Endothelial cell of umbilical vein (primary cell): Measurements from ENCODE around the gene ZC3H15. TPM values are rescaled to one million over a fixed set of nuclear protein-coding genes. Genes with fewer than 3 reads are reported as not detected.

Experiments
- BruUV-seq: library from RNA; stranded (reverse); fragments of 400-500 nt; replicated peaks from 2 replicates; lab custom pipeline; 2021; lab: Mats Ljungman, UMichigan
- CTCF ChIA-PET: fragments of 300-600, 350-600 bp; sonication (Branson Sonifier 250); formaldehyde crosslinking; loops from one replicate; lab custom pipeline; 2021; ENCODE audit warnings: antibody characterized with exemption, inconsistent platforms; lab: Charles Lee
- POLR2A ChIA-PET: fragments of 300-600, 350-600 bp; sonication (Branson Sonifier 250); formaldehyde crosslinking; loops from one replicate; lab custom pipeline; 2021; ENCODE audit warnings: antibody characterized with exemption, inconsistent platforms; lab: Charles Lee
- DNase-seq: peaks from one replicate; pipeline ENCODE4 v3.0.0-alpha.2; 2011; ENCODE audit warnings: low read depth, low spot score
- FAIRE-seq: peaks from 2 replicates; lab custom pipeline; 2011; peaks lifted over from hg19 to GRCh38; lab: Jason Lieb, UNC
- H2AFZ ChIP-seq: 2 replicates; pipeline ENCODE4 v1.6.0; 2012; ENCODE audit warnings: low read depth, low read length, control low read depth, inconsistent platforms
- H3K27ac ChIP-seq: 2 replicates; pipeline ENCODE4 v1.5.1; 2011; ENCODE audit warnings: low read depth, mild to moderate bottlenecking, control low read depth, low read length, moderate library complexity; ENCODE audit not compliant: insufficient read depth
- H3K27me3 ChIP-seq, 2 experiments: 2 replicates each; pipeline versions ENCODE4 v1.6.0 to v1.6.1; 2011; ENCODE audit warnings: low read length in 2 of 2, mixed read lengths in 1 of 2; ENCODE audit not compliant: control insufficient read depth in 2 of 2, insufficient read depth in 2 of 2
- H3K36me3 ChIP-seq, 2 experiments: 2 replicates in 1 of 2; 3 replicates in 1 of 2; pipeline ENCODE4 v1.5.1; 2011; ENCODE audit warnings: low read length in 2 of 2, mild to moderate bottlenecking in 1 of 2, moderate library complexity in 1 of 2; ENCODE audit not compliant: control insufficient read depth in 2 of 2, insufficient read depth in 2 of 2; ENCODE audit errors: extremely low read depth in 1 of 2
- H3K4me1 ChIP-seq: 3 replicates; pipeline ENCODE4 v1.5.1; 2011; ENCODE audit warnings: mild to moderate bottlenecking, low read length; ENCODE audit not compliant: control insufficient read depth, insufficient read depth; ENCODE audit errors: extremely low read depth
- H3K4me2 ChIP-seq: 2 replicates; pipeline ENCODE4 v1.6.1; 2011; ENCODE audit warnings: low read length, control low read depth, mixed read lengths; ENCODE audit not compliant: insufficient read depth
- H3K4me3 ChIP-seq, 3 experiments: fragments of 200-600 bp in 1 of 3; sonication (generic), shearing (Covaris generic) in 1 of 3; replicated peaks in 1 of 3; 2 replicates each; pipeline ENCODE4 v1.5.1; 2011 to 2016; ENCODE audit warnings: control low read depth in 3 of 3, low read length in 3 of 3, mild to moderate bottlenecking in 2 of 3, inconsistent platforms in 1 of 3, low read depth in 1 of 3, moderate library complexity in 1 of 3; ENCODE audit not compliant: insufficient read depth in 1 of 3
- H3K79me2 ChIP-seq: 2 replicates; pipeline ENCODE4 v1.6.0; 2012; ENCODE audit warnings: low read length, inconsistent platforms; ENCODE audit not compliant: control insufficient read depth, insufficient read depth
- H3K9ac ChIP-seq: replicated peaks from 2 replicates; pipeline ENCODE3; 2011; ENCODE audit warnings: low read length, control low read depth; ENCODE audit not compliant: insufficient read depth; ENCODE audit errors: extremely low read depth
- H3K9me1 ChIP-seq: replicated peaks from 3 replicates; pipeline ENCODE4 v1.6.0; 2011; ENCODE audit warnings: mild to moderate bottlenecking, low read length; ENCODE audit not compliant: control insufficient read depth, insufficient read depth; ENCODE audit errors: extremely low read depth
- H3K9me3 ChIP-seq: replicated peaks from 2 replicates; pipeline ENCODE4 v1.5.1; 2012; ENCODE audit warnings: low read length, inconsistent platforms; ENCODE audit not compliant: control insufficient read depth, insufficient read depth
- H4K20me1 ChIP-seq: replicated peaks from 2 replicates; pipeline ENCODE3; 2011; ENCODE audit warnings: mild to moderate bottlenecking, low read length; ENCODE audit not compliant: control insufficient read depth, insufficient read depth; ENCODE audit errors: extremely low read depth
- CTCF ChIP-seq, 2 donors: IDR thresholded peaks; 1 replicate in 1 of 2; 2 replicates in 1 of 2; pipeline ENCODE4 v1.5.1; 2011; ENCODE audit warnings: low read length in 2 of 2, mild to moderate bottlenecking in 2 of 2, moderate library complexity in 2 of 2, control low read depth in 1 of 2, inconsistent platforms in 1 of 2, low read depth in 1 of 2; ENCODE audit not compliant: insufficient read depth in 1 of 2; ENCODE audit errors: extremely low read depth in 1 of 2
- JUN ChIP-seq: IDR thresholded peaks from 2 replicates; pipeline ENCODE4 v1.6.1; 2011; ENCODE audit warnings: borderline replicate concordance, low read depth; ENCODE audit not compliant: insufficient read length, insufficient read depth
- POLR2A ChIP-seq: IDR thresholded peaks from 2 replicates; pipeline ENCODE4 v1.6.1; 2012; ENCODE audit warnings: low read depth, mild to moderate bottlenecking, control low read depth, low read length
- dilution Hi-C: fragments of 300-500 bp; cut with MboI; formaldehyde crosslinking; loops from one replicate; pipeline ENCODE4 v1.15.0; 2019; ENCODE audit warnings: low sequenced_read_pairs; ENCODE audit not compliant: extremely low pct_ligation_motif_present
- intact Hi-C: fragments of 100-400 bp; cut with micrococcal nuclease; formaldehyde crosslinking; loops from one replicate; pipeline ENCODE4 v1.10.0; 2022
- polyA plus RNA-seq, 4 experiments: library from polyadenylated mRNA; depleted of rRNA in 3 of 4; stranded (reverse) in 3 of 4; unstranded in 1 of 4; fragments of >200 nt; gene quantifications; 2 replicates each; pipeline versions ENCODE4 v1.2.1 to v1.2.3, GENCODE V29; 2011 to 2012; ENCODE audit warnings: missing spikeins in 1 of 4
- total RNA-seq: library from RNA; stranded (reverse); gene quantifications from 2 replicates; pipeline ENCODE4 v1.2.3, GENCODE V29; 2021

Gene ZC3H15
- total and polyA plus RNA-seq, 2 donors (not counting 3 experiments of a cell fraction or from before 2014, with no cell fraction given): 24.1 to 65.1 TPM

GRCh38 chr2:186456941-186457340 is 29.1 kb upstream of the ZC3H15 start:
- no peaks in the 10 kb centered on the region for H3K9me3 ChIP-seq
- TF ChIP-seq CTCF (IDR thresholded peaks at IDR 0.05; ENCODE audit: extremely low read depth in 1 of 2, insufficient read depth in 1 of 2, low read depth in 1 of 2, low read length in 2 of 2): no peak
- no peak for TF ChIP-seq JUN
- no peak for TF ChIP-seq POLR2A
- FAIRE-seq (no peak), DNase-seq (no peak)
- intact Hi-C loops (no loop called here), dilution Hi-C loops (no loop called here)
- no peaks in the 10 kb centered on the region for H3K9me1 ChIP-seq
- H3K79me2 ChIP-seq: no peaks in the 10 kb centered on the region
- no peaks in the 10 kb centered on the region for H3K4me1 ChIP-seq
- no peak overlapping the region for H3K4me2 ChIP-seq
- H4K20me1 ChIP-seq: no peaks in the 10 kb centered on the region
- H2AFZ ChIP-seq: no peak overlapping the region
- H3K27ac ChIP-seq: no peak overlapping the region
- no TSS peak for BruUV-seq
- ChIA-PET POLR2A (no interaction called here), CTCF (interaction anchor here (0.9 to 2.7 kb wide), 2 partner anchors 13 to 1166 kb away, joined by 5 to 16 read pairs; no protein-coding TSS in a partner anchor)
- no peak overlapping the region for H3K4me3 ChIP-seq
- H3K36me3 ChIP-seq: no peaks in the 10 kb centered on the region
- no peak overlapping the region for H3K9ac ChIP-seq
- no peaks in the 10 kb centered on the region for H3K27me3 ChIP-seq

GRCh38 chr2:186457908-186458307 is 28.2 kb upstream of the ZC3H15 start:
- Histone ChIP-seq H3K79me2 (no peaks in the 10 kb centered on the region), H4K20me1 (no peaks in the 10 kb centered on the region), H3K4me3 (no peak overlapping the region), H3K4me2 (no peak overlapping the region), H3K9ac (no peak overlapping the region), H3K4me1 (no peaks in the 10 kb centered on the region), H3K9me3 (no peaks in the 10 kb centered on the region), H3K27me3 (no peaks in the 10 kb centered on the region), H3K9me1 (no peaks in the 10 kb centered on the region), H3K36me3 (no peaks in the 10 kb centered on the region), H2AFZ (no peak overlapping the region), H3K27ac (no peak overlapping the region)
- dilution Hi-C loops: no loop called here
- intact Hi-C loops: loop anchor here (2.0 kb wide), 1 partner anchor 719 kb away; the partner anchor contains the start of gene FSIP2
- ChIA-PET CTCF (interaction anchor here (0.6 to 2.7 kb wide), 6 partner anchors 14 to 1908 kb away, joined by 3 to 16 read pairs (median 4); partner anchors contain the start of gene FSIP2), POLR2A (no interaction called here)
- BruUV-seq: no TSS peak
- DNase-seq: peak; percentile 6
- FAIRE-seq: no peak
- TF ChIP-seq JUN: no peak
